H9 (cell line): Measurements from ENCODE around the gene RBP4. TPM values are rescaled to one million over a fixed set of nuclear protein-coding genes. Genes with fewer than 3 reads are reported as not detected.

ENCODE experiments used
- DNase-seq: peaks from one replicate; pipeline ENCODE4 v3.0.0-alpha.2; 2017
- H2AFZ ChIP-seq: one replicate; pipeline ENCODE4 v1.6.1; 2013; ENCODE audit warnings: mild to moderate bottlenecking, low read length, control low read depth, moderate library complexity
- H2AK5ac ChIP-seq: 2 replicates; pipeline ENCODE4 v1.6.1; 2013; ENCODE audit warnings: low read length, control low read depth, mixed read lengths; ENCODE audit not compliant: insufficient read length
- H2BK120ac ChIP-seq: one replicate; pipeline ENCODE4 v1.6.1; 2013; ENCODE audit warnings: low read depth, mild to moderate bottlenecking, low read length, control low read depth, inconsistent platforms; ENCODE audit not compliant: poor library complexity, severe bottlenecking
- H2BK12ac ChIP-seq: 2 replicates; pipeline ENCODE4 v1.6.1; 2013; ENCODE audit warnings: low read length, control low read depth, mixed read lengths, low read depth; ENCODE audit not compliant: insufficient read length
- H2BK15ac ChIP-seq: 2 replicates; pipeline ENCODE4 v1.6.1; 2013; ENCODE audit warnings: low read depth, low read length, control low read depth
- H2BK20ac ChIP-seq: one replicate; pipeline ENCODE4 v1.6.1; 2013; ENCODE audit warnings: low read depth, mild to moderate bottlenecking, low read length, control low read depth, inconsistent platforms; ENCODE audit not compliant: poor library complexity, severe bottlenecking
- H2BK5ac ChIP-seq: 2 replicates; pipeline ENCODE4 v1.6.1; 2013; ENCODE audit warnings: low read length, control low read depth, mixed read lengths; ENCODE audit not compliant: insufficient read length
- H3K14ac ChIP-seq: 2 replicates; pipeline ENCODE4 v1.6.1; 2013; ENCODE audit warnings: low read length, control low read depth; ENCODE audit not compliant: insufficient read depth
- H3K18ac ChIP-seq: 2 replicates; pipeline ENCODE4 v1.6.1; 2013; ENCODE audit warnings: low read depth, mild to moderate bottlenecking, mixed read lengths, low read length, control low read depth; ENCODE audit not compliant: insufficient read length
- H3K23ac ChIP-seq: 2 replicates; pipeline ENCODE4 v1.6.1; 2013; ENCODE audit warnings: low read length, control low read depth, mixed read lengths, low read depth; ENCODE audit not compliant: insufficient read length
- H3K23me2 ChIP-seq: 2 replicates; pipeline ENCODE4 v1.6.1; 2013; ENCODE audit warnings: low read depth, mild to moderate bottlenecking, mixed read lengths, low read length, control low read depth; ENCODE audit not compliant: insufficient read length, poor library complexity, severe bottlenecking
- H3K27ac ChIP-seq: 2 replicates; pipeline ENCODE4 v1.5.1; 2013; ENCODE audit warnings: low read length, control low read depth, mixed read lengths, low read depth; ENCODE audit not compliant: insufficient read length
- H3K27me3 ChIP-seq: 2 replicates; pipeline ENCODE4 v1.6.1; 2013; ENCODE audit warnings: low read length, control low read depth, inconsistent platforms; ENCODE audit not compliant: insufficient read depth
- H3K4ac ChIP-seq: 2 replicates; pipeline ENCODE4 v1.6.1; 2013; ENCODE audit warnings: low read depth, mild to moderate bottlenecking, control low read depth, inconsistent platforms, low read length, moderate library complexity
- H3K4me1 ChIP-seq: 2 replicates; pipeline ENCODE4 v1.6.1; 2013; ENCODE audit warnings: low read length, control low read depth, inconsistent platforms; ENCODE audit not compliant: insufficient read depth
- H3K4me2 ChIP-seq: 2 replicates; pipeline ENCODE4 v1.6.1; 2013; ENCODE audit warnings: low read length, control low read depth, mixed read lengths; ENCODE audit not compliant: insufficient read length, insufficient read depth
- H3K56ac ChIP-seq: 2 replicates; pipeline ENCODE4 v1.6.1; 2013; ENCODE audit warnings: low read depth, mild to moderate bottlenecking, mixed read lengths, low read length, control low read depth; ENCODE audit not compliant: insufficient read length
- H3K79me1 ChIP-seq: 2 replicates; pipeline ENCODE4 v1.6.1; 2013; ENCODE audit warnings: low read depth, mild to moderate bottlenecking, moderate library complexity, low read length, control low read depth, inconsistent platforms; ENCODE audit not compliant: insufficient read depth, poor library complexity, severe bottlenecking
- H3K79me2 ChIP-seq: 2 replicates; pipeline ENCODE4 v1.6.1; 2013; ENCODE audit warnings: low read length, control low read depth, inconsistent platforms; ENCODE audit not compliant: insufficient read depth
- H3K9ac ChIP-seq: 2 replicates; pipeline ENCODE4 v1.6.1; 2013; ENCODE audit warnings: low read length, control low read depth, mixed read lengths; ENCODE audit not compliant: insufficient read length; ENCODE audit errors: extremely low read depth
- H3K9me3 ChIP-seq: one replicate; pipeline ENCODE4 v1.6.1; 2013; ENCODE audit warnings: low read depth, low read length, inconsistent platforms; ENCODE audit not compliant: control insufficient read depth
- H3T11ph ChIP-seq: one replicate; pipeline ENCODE4 v1.6.1; 2013; ENCODE audit warnings: mild to moderate bottlenecking, low read length, control low read depth, inconsistent platforms
- H4K20me1 ChIP-seq: one replicate; pipeline ENCODE4 v1.6.1; 2013; ENCODE audit not compliant: control insufficient read depth, insufficient read length, insufficient read depth
- H4K5ac ChIP-seq: 2 replicates; pipeline ENCODE4 v1.6.1; 2013; ENCODE audit warnings: low read depth, mild to moderate bottlenecking, mixed read lengths, low read length, control low read depth; ENCODE audit not compliant: insufficient read length
- H4K8ac ChIP-seq: replicated peaks from 2 replicates; pipeline ENCODE4 v1.6.1; 2013; ENCODE audit warnings: low read length, control low read depth, mixed read lengths, low read depth; ENCODE audit not compliant: insufficient read length
- H4K91ac ChIP-seq: 2 replicates; pipeline ENCODE4 v1.6.1; 2013; ENCODE audit warnings: low read depth, mild to moderate bottlenecking, moderate library complexity, mixed read lengths, low read length, control low read depth; ENCODE audit not compliant: insufficient read length
- H3K27ac Mint-ChIP-seq, 3 experiments: 2 replicates in 2 of 3; 3 replicates in 1 of 3; pipeline ENCODE4 v1.8.0; 2020 to 2021; ENCODE audit warnings: mixed read lengths in 3 of 3, mild to moderate bottlenecking in 1 of 3, moderate library complexity in 1 of 3
- H3K27me3 Mint-ChIP-seq: 2 replicates; pipeline ENCODE4 v1.8.0; 2021; ENCODE audit warnings: low read depth, mild to moderate bottlenecking, moderate library complexity, mixed read lengths
- H3K36me3 Mint-ChIP-seq, 3 experiments: 2 replicates in 2 of 3; 3 replicates in 1 of 3; pipeline ENCODE4 v1.8.0; 2020 to 2021; ENCODE audit warnings: low read depth in 3 of 3, mixed read lengths in 3 of 3; ENCODE audit not compliant: insufficient read depth in 1 of 3
- H3K4me1 Mint-ChIP-seq, 2 experiments: 2 replicates each; pipeline ENCODE4 v1.8.0; 2020; ENCODE audit warnings: mixed read lengths in 2 of 2
- H3K4me3 Mint-ChIP-seq, 2 experiments: 2 replicates in 1 of 2; 3 replicates in 1 of 2; pipeline ENCODE4 v1.8.0; 2020 to 2021; ENCODE audit warnings: mild to moderate bottlenecking in 2 of 2, mixed read lengths in 2 of 2, moderate library complexity in 1 of 2
- H3K9me3 Mint-ChIP-seq, 2 experiments: 2 replicates in 1 of 2; 3 replicates in 1 of 2; pipeline ENCODE4 v1.8.0; 2020; ENCODE audit warnings: mild to moderate bottlenecking in 2 of 2, mixed read lengths in 2 of 2, moderate library complexity in 1 of 2
- WGBS: extraction: QIAGEN DNeasy Blood & Tissue Kit; methylation state at CpG from one replicate; pipeline ENCODE4 v1.1.7; 2013; ENCODE audit warnings: missing lambda C conversion rate, low lambda C conversion rate, mixed read lengths; ENCODE audit not compliant: insufficient read length; ENCODE audit errors: extremely low coverage; 5-methylcytosine and 5-hydroxymethylcytosine counted together
- total RNA-seq: library from RNA; stranded (reverse); gene quantifications from 2 replicates; pipeline ENCODE4 v1.2.1, GENCODE V29; 2021
- TF ChIP-seq, protein P1 (sequence below): fragments of 200-600 bp; sonication (generic); conservative IDR thresholded peaks from 3 replicates; pipeline ENCODE4 v1.8.0; 2021; ENCODE audit warnings: antibody characterized with exemption, mild to moderate bottlenecking

Gene RBP4
- total RNA-seq, 1 experiment from 2014 or later = not detected

- TF ChIP-seq, protein P1, sequence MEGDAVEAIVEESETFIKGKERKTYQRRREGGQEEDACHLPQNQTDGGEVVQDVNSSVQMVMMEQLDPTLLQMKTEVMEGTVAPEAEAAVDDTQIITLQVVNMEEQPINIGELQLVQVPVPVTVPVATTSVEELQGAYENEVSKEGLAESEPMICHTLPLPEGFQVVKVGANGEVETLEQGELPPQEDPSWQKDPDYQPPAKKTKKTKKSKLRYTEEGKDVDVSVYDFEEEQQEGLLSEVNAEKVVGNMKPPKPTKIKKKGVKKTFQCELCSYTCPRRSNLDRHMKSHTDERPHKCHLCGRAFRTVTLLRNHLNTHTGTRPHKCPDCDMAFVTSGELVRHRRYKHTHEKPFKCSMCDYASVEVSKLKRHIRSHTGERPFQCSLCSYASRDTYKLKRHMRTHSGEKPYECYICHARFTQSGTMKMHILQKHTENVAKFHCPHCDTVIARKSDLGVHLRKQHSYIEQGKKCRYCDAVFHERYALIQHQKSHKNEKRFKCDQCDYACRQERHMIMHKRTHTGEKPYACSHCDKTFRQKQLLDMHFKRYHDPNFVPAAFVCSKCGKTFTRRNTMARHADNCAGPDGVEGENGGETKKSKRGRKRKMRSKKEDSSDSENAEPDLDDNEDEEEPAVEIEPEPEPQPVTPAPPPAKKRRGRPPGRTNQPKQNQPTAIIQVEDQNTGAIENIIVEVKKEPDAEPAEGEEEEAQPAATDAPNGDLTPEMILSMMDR = no peak
- peaks cover 73% of the 10 kb centered on the region for H3K27me3 Mint-ChIP-seq
- Histone ChIP-seq H3K27ac (no peak overlapping the region), H3K18ac (no peak overlapping the region), H3K79me1 (no peaks in the 10 kb centered on the region), H3K23me2 (peaks cover 7% of the 10 kb centered on the region), H3K56ac (no peak overlapping the region), H4K20me1 (no peaks in the 10 kb centered on the region), H3K27me3 (peaks cover 24% of the 10 kb centered on the region), H2BK20ac (no peak overlapping the region), H4K8ac (no peak overlapping the region), H2AFZ (no peak overlapping the region), H2AK5ac (no peak overlapping the region), H3K9ac (no peak overlapping the region), H3K4me1 (no peaks in the 10 kb centered on the region), H3K79me2 (no peaks in the 10 kb centered on the region), H4K5ac (no peak overlapping the region), H3K4ac (no peak overlapping the region), H3K4me2 (no peak overlapping the region), H2BK5ac (no peak overlapping the region), H2BK120ac (no peak overlapping the region), H3K9me3 (no peaks in the 10 kb centered on the region), H4K91ac (no peak overlapping the region), H3K23ac (no peak overlapping the region), H2BK15ac (no peak overlapping the region), H3T11ph (no peak overlapping the region), H2BK12ac (no peak overlapping the region), H3K14ac (no peak overlapping the region)
- DNase-seq = no peak
- no peaks in the 10 kb centered on the region for H3K9me3 Mint-ChIP-seq
- peaks cover 14 to 15% of the 10 kb centered on the region in 2 experiments for H3K4me1 Mint-ChIP-seq
- H3K36me3 Mint-ChIP-seq = no peaks in the 10 kb centered on the region; a peak in 1 of 7 replicates
- peak overlapping the region; percentile 29 to 66; a peak in 4 of 5 replicates for H3K4me3 Mint-ChIP-seq
- H3K27ac Mint-ChIP-seq = no peak overlapping the region
- no CpG with 5 or more reads among the region's 4 CpGs for WGBS
Measured at GRCh38 chr10:93599778-93600177, 1.3 kb downstream of the RBP4 start.
